Upper lobe of left lung (tissue), 6 donors: ENCODE results near the gene SUV39H2. TPM values are rescaled to one million over a fixed set of nuclear protein-coding genes. Genes with fewer than 3 reads are reported as not detected.

Source experiments
- ATAC-seq, 2 donors: fragments of 200-7000 bp; cut with Tn5 transposase; one replicate each; pipeline ENCODE4 v1.9.1; 2022; ENCODE audit warnings: mild to moderate bottlenecking in 2 of 2, moderate library complexity in 2 of 2; ENCODE audit not compliant: low FRiP score in 2 of 2
- DNase-seq, 2 donors: peaks; one replicate each; pipeline ENCODE4 v3.0.0-alpha.2; 2019 to 2020
- H3K27ac ChIP-seq, 4 donors: fragments of 200-600 bp; sonication (generic); one replicate each; pipeline ENCODE4 v1.5.1; 2016 to 2019
- H3K27me3 ChIP-seq, 4 donors: fragments of 200-600 bp; sonication (generic); one replicate each; pipeline ENCODE4 v1.5.1; 2017 to 2019
- H3K36me3 ChIP-seq, 4 donors: fragments of 200-600 bp; sonication (generic); one replicate each; pipeline ENCODE4 v1.5.1; 2016 to 2019
- H3K4me1 ChIP-seq, 4 donors: fragments of 200-600 bp; sonication (generic); one replicate each; pipeline ENCODE4 v1.5.1; 2018 to 2019
- H3K4me3 ChIP-seq, 4 donors: fragments of 200-600 bp; sonication (generic); one replicate each; pipeline ENCODE4 v1.5.1; 2017 to 2019; ENCODE audit warnings: mild to moderate bottlenecking in 2 of 4, moderate library complexity in 1 of 4
- H3K9me3 ChIP-seq, 4 donors: fragments of 200-600 bp; sonication (generic); one replicate each; pipeline ENCODE4 v1.5.1; 2018 to 2019
- EP300 ChIP-seq, 4 donors: sonication (generic); formaldehyde crosslinking; IDR thresholded peaks; one replicate each; pipeline ENCODE4 v1.5.1; 2017; ENCODE audit warnings: antibody characterized with exemption in 4 of 4, control low read depth in 2 of 4
- POLR2A ChIP-seq, 4 donors: fragments of 450-650 bp; IDR thresholded peaks; one replicate each; pipeline ENCODE4 v1.5.1; 2016 to 2017; ENCODE audit warnings: antibody characterized with exemption in 4 of 4, mild to moderate bottlenecking in 2 of 4
- POLR2AphosphoS5 ChIP-seq, 2 donors: sonication (generic); formaldehyde crosslinking; IDR thresholded peaks; one replicate each; pipeline ENCODE4 v1.5.1; 2017; ENCODE audit warnings: antibody characterized with exemption in 2 of 2
- WGBS, 2 donors: methylation state at CpG; one replicate each; pipeline ENCODE4 v1.1.5; 2017 to 2018; 5-methylcytosine and 5-hydroxymethylcytosine counted together
- total RNA-seq, 6 donors: library from RNA; depleted of rRNA in 4 of 6; stranded (reverse); fragments of >200 nt in 4 of 6; gene quantifications; one replicate each; pipeline versions ENCODE4 v1.1.0 to v1.2.1, GENCODE V29; 2016 to 2021
- TF ChIP-seq, protein P1 (sequence below), 6 experiments: fragments of 450-650 bp in 4 of 6; fragments of 200-600 bp in 2 of 6; sonication (generic) in 2 of 6; IDR thresholded peaks; one replicate each; pipeline ENCODE4 v1.5.1; 2016 to 2019; ENCODE audit warnings: antibody characterized with exemption in 6 of 6
- donor health status: DM: no; HTN: no; CAD: no; lungs with moderate emphysema.
- donor health status: DM: no; HTN: yes; CAD: no; lungs with severe emphysema.

Gene SUV39H2
- total RNA-seq, 6 donors from 2014 or later, result 1.6 to 4.9 (median 3.7) TPM

- peaks cover 14 to 65% (median 28%) of the 10 kb centered on the region in 4 donors for H3K36me3 ChIP-seq
- no peak overlapping the region for H3K4me3 ChIP-seq
- 92 to 95% methylated on average over 4 of the region's 4 CpGs for WGBS, 2 donors
- H3K9me3 ChIP-seq, result no peaks in the 10 kb centered on the region
- TF ChIP-seq EP300 (IDR thresholded peaks at IDR 0.05) (no peak), POLR2AphosphoS5 (IDR thresholded peaks at IDR 0.05) (no peak), POLR2A (IDR thresholded peaks at IDR 0.05) (no peak)
- TF ChIP-seq, protein P1, sequence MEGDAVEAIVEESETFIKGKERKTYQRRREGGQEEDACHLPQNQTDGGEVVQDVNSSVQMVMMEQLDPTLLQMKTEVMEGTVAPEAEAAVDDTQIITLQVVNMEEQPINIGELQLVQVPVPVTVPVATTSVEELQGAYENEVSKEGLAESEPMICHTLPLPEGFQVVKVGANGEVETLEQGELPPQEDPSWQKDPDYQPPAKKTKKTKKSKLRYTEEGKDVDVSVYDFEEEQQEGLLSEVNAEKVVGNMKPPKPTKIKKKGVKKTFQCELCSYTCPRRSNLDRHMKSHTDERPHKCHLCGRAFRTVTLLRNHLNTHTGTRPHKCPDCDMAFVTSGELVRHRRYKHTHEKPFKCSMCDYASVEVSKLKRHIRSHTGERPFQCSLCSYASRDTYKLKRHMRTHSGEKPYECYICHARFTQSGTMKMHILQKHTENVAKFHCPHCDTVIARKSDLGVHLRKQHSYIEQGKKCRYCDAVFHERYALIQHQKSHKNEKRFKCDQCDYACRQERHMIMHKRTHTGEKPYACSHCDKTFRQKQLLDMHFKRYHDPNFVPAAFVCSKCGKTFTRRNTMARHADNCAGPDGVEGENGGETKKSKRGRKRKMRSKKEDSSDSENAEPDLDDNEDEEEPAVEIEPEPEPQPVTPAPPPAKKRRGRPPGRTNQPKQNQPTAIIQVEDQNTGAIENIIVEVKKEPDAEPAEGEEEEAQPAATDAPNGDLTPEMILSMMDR (IDR thresholded peaks at IDR 0.05), result no peak
- H3K27ac ChIP-seq, result no peak overlapping the region
- no peaks in the 10 kb centered on the region for H3K4me1 ChIP-seq
- no peaks in the 10 kb centered on the region for H3K27me3 ChIP-seq
- ATAC-seq, result no peak
- DNase-seq, result no peak
Measured at GRCh38 chr10:14910953-14911352, 32.3 kb downstream of the SUV39H2 start.

GRCh38 chr10:14911801-14912200, 33.1 kb downstream of the SUV39H2 start:
- H3K4me1 ChIP-seq, result no peaks in the 10 kb centered on the region
- H3K4me3 ChIP-seq, result no peak overlapping the region
- no peaks in the 10 kb centered on the region for H3K27me3 ChIP-seq
- WGBS, 2 donors, result 96 to 100% methylated on average over 3 of the region's 3 CpGs
- TF ChIP-seq, protein P1 (IDR thresholded peaks at IDR 0.05), result no peak
- no peak for TF ChIP-seq POLR2A (IDR thresholded peaks at IDR 0.05)
- TF ChIP-seq EP300 (IDR thresholded peaks at IDR 0.05), result no peak
- no peak for TF ChIP-seq POLR2AphosphoS5 (IDR thresholded peaks at IDR 0.05)
- peaks cover 0 to 8% (median 3%) of the 10 kb centered on the region in 4 donors for H3K9me3 ChIP-seq
- H3K36me3 ChIP-seq, result peaks cover 14 to 70% (median 28%) of the 10 kb centered on the region in 4 donors
- ATAC-seq, result no peak
- no peak for DNase-seq
- H3K27ac ChIP-seq, result no peak overlapping the region

DNA sequence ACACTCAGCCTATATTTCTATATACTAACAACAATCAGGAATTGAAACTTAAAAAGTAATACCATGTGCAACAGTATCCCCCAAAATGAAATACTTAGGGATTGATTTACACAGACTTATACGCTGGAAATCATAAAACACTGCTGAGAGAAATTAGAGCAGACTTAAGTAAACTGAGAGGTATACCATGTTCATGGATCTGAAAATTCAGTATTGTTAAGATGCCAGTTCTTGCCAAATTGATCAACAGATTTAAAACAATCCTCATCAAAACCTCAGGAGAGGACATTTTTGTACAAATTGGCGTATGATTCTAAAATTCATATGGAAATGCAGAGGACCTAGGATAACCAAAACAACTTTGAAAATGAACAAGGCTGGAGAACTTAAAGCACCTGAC, 37.9 kb downstream of the SUV39H2 start:
- Histone ChIP-seq H3K36me3 (peaks cover 33 to 81% (median 56%) of the 10 kb centered on the region in 4 donors), H3K4me1 (no peaks in the 10 kb centered on the region), H3K27me3 (no peaks in the 10 kb centered on the region), H3K27ac (no peak overlapping the region), H3K4me3 (no peak overlapping the region), H3K9me3 (peaks cover 0 to 21% (median 15%) of the 10 kb centered on the region in 4 donors)
- ATAC-seq, result no peak
- DNase-seq, result no peak
- 94 to 100% methylated on average over 2 of the region's 2 CpGs for WGBS, 2 donors
- TF ChIP-seq EP300 (IDR thresholded peaks at IDR 0.05) (no peak), POLR2AphosphoS5 (IDR thresholded peaks at IDR 0.05) (no peak), POLR2A (IDR thresholded peaks at IDR 0.05) (no peak)
- TF ChIP-seq, protein P1 (IDR thresholded peaks at IDR 0.05), result no peak

GRCh38 chr10:14917827-14918226, 39.2 kb downstream of the SUV39H2 start:
- Histone ChIP-seq H3K27ac (no peak overlapping the region), H3K9me3 (peaks cover 0 to 21% (median 15%) of the 10 kb centered on the region in 4 donors), H3K36me3 (peaks cover 33 to 83% (median 61%) of the 10 kb centered on the region in 4 donors), H3K27me3 (no peaks in the 10 kb centered on the region), H3K4me3 (no peak overlapping the region), H3K4me1 (no peaks in the 10 kb centered on the region)
- ATAC-seq, result no peak
- WGBS, 2 donors, result 98% methylated on average over 3 of the region's 3 CpGs
- no peak for DNase-seq
- TF ChIP-seq, protein P1 (IDR thresholded peaks at IDR 0.05), result no peak
- TF ChIP-seq EP300 (IDR thresholded peaks at IDR 0.05) (no peak), POLR2A (IDR thresholded peaks at IDR 0.05) (no peak), POLR2AphosphoS5 (IDR thresholded peaks at IDR 0.05) (no peak)

- WGBS, 2 donors, result 88 to 91% methylated on average over 3 of the region's 3 CpGs
- H3K4me3 ChIP-seq, result no peak overlapping the region
- ATAC-seq (no peak), DNase-seq (no peak)
- no peaks in the 10 kb centered on the region for H3K27me3 ChIP-seq
- no peaks in the 10 kb centered on the region for H3K4me1 ChIP-seq
- no peak for TF ChIP-seq POLR2A (IDR thresholded peaks at IDR 0.05)
- TF ChIP-seq EP300 (IDR thresholded peaks at IDR 0.05), result no peak
- TF ChIP-seq, protein P1 (IDR thresholded peaks at IDR 0.05), result no peak
- TF ChIP-seq POLR2AphosphoS5 (IDR thresholded peaks at IDR 0.05), result no peak
- H3K36me3 ChIP-seq, result peaks cover 30 to 85% (median 67%) of the 10 kb centered on the region in 4 donors
- H3K27ac ChIP-seq, result no peak overlapping the region
- H3K9me3 ChIP-seq, result peaks cover 0 to 21% (median 15%) of the 10 kb centered on the region in 4 donors
Measured at GRCh38 chr10:14918964-14919363, 40.3 kb downstream of the SUV39H2 start.
